GM12878 (cell line): ENCODE measurements around the gene ARVCF. TPM values are rescaled to one million over a fixed set of nuclear protein-coding genes. Genes with fewer than 3 reads are reported as not detected.

ENCODE experiments used
- ATAC-seq: fragments of 200-7000 bp; cut with Tn5 transposase; 3 replicates; pipeline ENCODE4 v1.9.1; 2020; ENCODE audit warnings: mild to moderate bottlenecking, moderate library complexity
- BruUV-seq: library from RNA; stranded (reverse); fragments of 400-500 nt; replicated peaks from 2 replicates; lab custom pipeline; 2021; lab: Mats Ljungman, UMichigan
- CTCF ChIA-PET: fragments of 300-600 bp; sonication (Branson Sonifier 250); formaldehyde crosslinking; extraction: SDS; loops from one replicate; lab custom pipeline; 2021; ENCODE audit warnings: inconsistent platforms; lab: Yijun Ruan, JAX
- POLR2A ChIA-PET: fragments of 350-600 bp; formaldehyde crosslinking; extraction: SDS; loops from one replicate; lab custom pipeline; 2021; ENCODE audit warnings: inconsistent platforms; lab: Charles Lee
- RAD21 ChIA-PET: fragments of 300-600 bp; sonication (Branson Sonifier 250); formaldehyde crosslinking; loops from one replicate; lab custom pipeline; 2023; ENCODE audit warnings: antibody characterized with exemption; ENCODE audit not compliant: unreplicated experiment; lab: Charles Lee
- SMC1A ChIA-PET: fragments of 300-600 bp; sonication (Branson Sonifier 250); formaldehyde crosslinking; loops from one replicate; lab custom pipeline; 2023; ENCODE audit not compliant: unreplicated experiment, uncharacterized antibody; lab: Charles Lee
- DNase-seq: peaks from one replicate; pipeline ENCODE4 v3.0.0-alpha.2; 2011; ENCODE audit warnings: low read depth, low spot score
- FAIRE-seq: peaks from 3 replicates; lab custom pipeline; 2011; peaks lifted over from hg19 to GRCh38; lab: Jason Lieb, UNC
- H2AFZ ChIP-seq: 2 replicates; pipeline ENCODE4 v1.6.0; 2011; ENCODE audit warnings: low read depth, low read length, control low read depth; ENCODE audit not compliant: control insufficient read depth
- H3K27ac ChIP-seq: 2 replicates; pipeline ENCODE4 v1.5.1; 2011; ENCODE audit warnings: control low read depth; ENCODE audit not compliant: control insufficient read depth, insufficient read depth
- H3K27me3 ChIP-seq, 2 experiments: replicated peaks in 1 of 2; 2 replicates each; pipeline versions ENCODE4 v1.6.0 to v1.6.1; 2011; ENCODE audit warnings: low read length in 1 of 2; ENCODE audit not compliant: control insufficient read depth in 2 of 2, insufficient read depth in 2 of 2
- H3K36me3 ChIP-seq, 2 experiments: 2 replicates each; pipeline ENCODE4 v1.5.1; 2011; ENCODE audit warnings: low read length in 1 of 2; ENCODE audit not compliant: control insufficient read depth in 2 of 2, insufficient read depth in 2 of 2
- H3K4me1 ChIP-seq: 2 replicates; pipeline ENCODE4 v1.6.1; 2011; ENCODE audit warnings: mild to moderate bottlenecking, low read length, moderate library complexity, mixed read lengths; ENCODE audit not compliant: control insufficient read depth, insufficient read depth
- H3K4me2 ChIP-seq: 2 replicates; pipeline ENCODE4 v1.6.0; 2011; ENCODE audit warnings: control low read depth; ENCODE audit not compliant: control insufficient read depth, insufficient read depth
- H3K4me3 ChIP-seq: fragments of 200-600 bp; sonication (generic); 2 replicates; pipeline ENCODE4 v1.5.1; 2016
- H3K79me2 ChIP-seq: 2 replicates; pipeline ENCODE4 v1.6.0; 2011; ENCODE audit warnings: low read length; ENCODE audit not compliant: control insufficient read depth, insufficient read depth
- H3K9ac ChIP-seq: 2 replicates; pipeline ENCODE4 v1.8.0; 2011; ENCODE audit warnings: low read length, control low read depth, mixed read lengths; ENCODE audit not compliant: control insufficient read depth, insufficient read depth
- H3K9me3 ChIP-seq: replicated peaks from 3 replicates; pipeline ENCODE4 v1.5.1; 2011; ENCODE audit warnings: mild to moderate bottlenecking, low read length; ENCODE audit not compliant: control insufficient read depth, insufficient read depth
- H4K20me1 ChIP-seq: 2 replicates; pipeline ENCODE4 v1.6.0; 2011; ENCODE audit not compliant: control insufficient read depth, insufficient read depth
- BHLHE40 ChIP-seq, 2 experiments: fragments of 450-650 bp in 1 of 2; IDR thresholded peaks; 2 replicates each; pipeline ENCODE4 v1.6.1; 2011 to 2017; ENCODE audit warnings: low read depth in 2 of 2, borderline replicate concordance in 1 of 2, improper control_type of control experiment in 1 of 2, low read length in 1 of 2, mild to moderate bottlenecking in 1 of 2
- CBX3 ChIP-seq: fragments of 200-600 bp; sonication (generic); IDR thresholded peaks from 2 replicates; pipeline ENCODE4 v1.6.1; 2016; ENCODE audit warnings: low read depth, borderline replicate concordance
- ESRRA ChIP-seq: IDR thresholded peaks from 2 replicates; pipeline ENCODE4 v1.6.1; 2012; ENCODE audit warnings: mild to moderate bottlenecking, low read length, improper control_type of control experiment
- IKZF2 ChIP-seq, 2 experiments: fragments of 450-650 bp; IDR thresholded peaks; 2 replicates each; pipeline ENCODE4 v1.6.1; 2017; ENCODE audit warnings: mild to moderate bottlenecking in 2 of 2, moderate library complexity in 2 of 2
- NRF1 ChIP-seq: conservative IDR thresholded peaks from 2 replicates; pipeline ENCODE4 v1.6.1; 2011; ENCODE audit warnings: mild to moderate bottlenecking, low read depth, low read length, improper control_type of control experiment
- RELA ChIP-seq: fragments of 450-650 bp; IDR thresholded peaks from 2 replicates; pipeline ENCODE4 v1.8.0; 2014; ENCODE audit warnings: borderline replicate concordance; ENCODE audit not compliant: partially characterized antibody
- RUNX3 ChIP-seq: IDR thresholded peaks from 2 replicates; pipeline ENCODE4 v1.6.1; 2012; ENCODE audit warnings: low read length, inconsistent platforms
- SMARCA5 ChIP-seq: fragments of 450-650 bp; IDR thresholded peaks from 2 replicates; pipeline ENCODE4 v1.6.1; 2017; ENCODE audit warnings: mild to moderate bottlenecking
- SUZ12 ChIP-seq: fragments of 200-600 bp; sonication (generic); IDR thresholded peaks from one replicate; pipeline ENCODE4 v1.6.1; 2018; ENCODE audit warnings: antibody characterized with exemption, mild to moderate bottlenecking; ENCODE audit not compliant: unreplicated experiment
- TCF12 ChIP-seq: IDR thresholded peaks from 2 replicates; pipeline ENCODE4 v1.6.1; 2011; ENCODE audit warnings: low read depth, mild to moderate bottlenecking, low read length
- WRNIP1 ChIP-seq: IDR thresholded peaks from 2 replicates; pipeline ENCODE4 v1.6.1; 2011; ENCODE audit warnings: low read depth, low read length, improper control_type of control experiment, borderline replicate concordance
- YY1 ChIP-seq: IDR thresholded peaks from 2 replicates; pipeline ENCODE4 v1.6.1; 2011; ENCODE audit warnings: low read depth, mild to moderate bottlenecking, low read length
- ZBTB4 ChIP-seq: fragments of 450-650 bp; formaldehyde crosslinking; IDR thresholded peaks from 2 replicates; pipeline ENCODE4 v1.4.0; 2022; ENCODE audit warnings: mild to moderate bottlenecking, moderate library complexity
- WGBS: methylation state at CpG from one replicate; pipeline ENCODE4 v1.1.6; 2016; ENCODE audit warnings: low lambda C conversion rate; ENCODE audit not compliant: insufficient replicate concordance, insufficient coverage; ENCODE audit errors: missing lambda C conversion rate; 5-methylcytosine and 5-hydroxymethylcytosine counted together
- in situ Hi-C: fragments of 300-500 bp; cut with MboI; formaldehyde crosslinking; loops from 9 replicates; pipeline ENCODE4 v1.14.3; 2018; ENCODE audit warnings: mixed read lengths
- intact Hi-C: fragments of 100-400 bp; cut with micrococcal nuclease; formaldehyde crosslinking; loops from one replicate; pipeline ENCODE4 v1.14.2; 2022; ENCODE audit not compliant: unreplicated experiment
- polyA plus RNA-seq, 11 experiments: library from polyadenylated mRNA; depleted of rRNA in 4 of 11; unstranded in 6 of 11; stranded (reverse) in 5 of 11; fragments of >200 nt; fragmentation: Nextera tagmentation in 4 of 11; fragmentation: Illumina TruSeq in 1 of 11; extraction: Ambion mirVana in 4 of 11; extraction: Trizol in 1 of 11; gene quantifications; 1 replicate in 1 of 11; 2 replicates in 10 of 11; pipeline versions ENCODE4 v1.2.1 to v1.2.3, GENCODE V29; 2011 to 2016; ENCODE audit warnings: inconsistent platforms in 2 of 11, missing spikeins in 2 of 11, low read depth in 1 of 11
- total RNA-seq, 4 experiments: library from RNA; depleted of rRNA in 3 of 4; stranded (reverse); fragments of >200 nt in 3 of 4; fragmentation: Illumina TruSeq in 1 of 4; extraction: Trizol in 1 of 4; gene quantifications; 2 replicates each; pipeline versions ENCODE4 v1.2.1 to v1.2.3, GENCODE V29; 2013 to 2021
- TF ChIP-seq, protein P1 (sequence below): IDR thresholded peaks from 2 replicates; pipeline ENCODE4 v1.6.1; 2011; ENCODE audit warnings: borderline replicate concordance, low read depth, mild to moderate bottlenecking, moderate library complexity, low read length; ENCODE audit not compliant: insufficient read depth, poor library complexity, severe bottlenecking

ARVCF gene
- total and polyA plus RNA-seq, 10 of the 15 experiments (the other 5 are each of a cell fraction or from before 2014, with no cell fraction given): 0.13 to 1.9 (median 1.0) TPM; not detected in 2

DNA sequence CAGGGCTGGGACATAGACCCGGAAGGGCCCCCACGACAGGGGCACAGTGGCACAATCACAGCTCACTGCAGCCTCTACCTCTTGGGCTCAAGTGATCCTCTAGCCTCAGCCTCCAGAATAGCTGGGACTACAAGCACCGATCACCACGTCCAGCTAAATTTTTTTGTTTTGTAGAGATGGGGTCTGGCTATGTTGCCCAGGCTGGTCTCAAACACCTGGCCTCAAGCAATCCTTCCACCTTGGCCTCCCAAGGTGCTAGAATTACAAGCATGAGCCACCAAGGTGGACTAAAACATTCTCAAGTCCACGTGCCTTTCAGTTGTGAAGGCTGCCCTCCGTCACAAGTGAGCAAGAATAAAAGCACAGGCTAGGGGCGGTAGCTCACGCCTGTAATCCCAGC, 85.1 kb downstream of the ARVCF start:
- POLR2A ChIA-PET: no interaction called here
- FAIRE-seq: no peak
- Histone ChIP-seq H3K4me2 (no peak overlapping the region), H3K27me3 (no peaks in the 10 kb centered on the region), H3K36me3 (no peaks in the 10 kb centered on the region), H3K4me3 (no peak overlapping the region), H3K9ac (no peak overlapping the region), H3K27ac (no peak overlapping the region), H3K4me1 (no peaks in the 10 kb centered on the region), H3K9me3 (no peaks in the 10 kb centered on the region; the same call in 2 of the 3 replicates), H4K20me1 (no peaks in the 10 kb centered on the region), H2AFZ (no peak overlapping the region), H3K79me2 (no peaks in the 10 kb centered on the region)
- no peak for ATAC-seq
- intact Hi-C loops (no loop called here), in situ Hi-C loops (no loop called here)
- RAD21 ChIA-PET: interaction anchor here (0.7 kb wide), 1 partner anchor 39 kb away, joined by 3 read pairs; no protein-coding TSS in a partner anchor
- no TSS peak for BruUV-seq
- SMC1A ChIA-PET: interaction anchor here (0.9 kb wide), 1 partner anchor 21 kb away, joined by 3 read pairs; no protein-coding TSS in a partner anchor
- 94% methylated on average over 8 of the region's 8 CpGs for WGBS
- DNase-seq: no peak
- no peak for TF ChIP-seq SUZ12
- no peak for TF ChIP-seq YY1
- no peak for TF ChIP-seq NRF1
- no peak for TF ChIP-seq SMARCA5
- TF ChIP-seq ESRRA: no peak
- no peak for TF ChIP-seq BHLHE40 (IDR thresholded peaks at IDR 0.05; ENCODE audit: borderline replicate concordance in 1 of 2, low read depth in 2 of 2, low read length in 1 of 2)
- TF ChIP-seq RELA: no peak
- no peak for TF ChIP-seq CBX3
- TF ChIP-seq TCF12: no peak
- no peak for TF ChIP-seq WRNIP1
- TF ChIP-seq RUNX3: no peak
- TF ChIP-seq, protein P1, sequence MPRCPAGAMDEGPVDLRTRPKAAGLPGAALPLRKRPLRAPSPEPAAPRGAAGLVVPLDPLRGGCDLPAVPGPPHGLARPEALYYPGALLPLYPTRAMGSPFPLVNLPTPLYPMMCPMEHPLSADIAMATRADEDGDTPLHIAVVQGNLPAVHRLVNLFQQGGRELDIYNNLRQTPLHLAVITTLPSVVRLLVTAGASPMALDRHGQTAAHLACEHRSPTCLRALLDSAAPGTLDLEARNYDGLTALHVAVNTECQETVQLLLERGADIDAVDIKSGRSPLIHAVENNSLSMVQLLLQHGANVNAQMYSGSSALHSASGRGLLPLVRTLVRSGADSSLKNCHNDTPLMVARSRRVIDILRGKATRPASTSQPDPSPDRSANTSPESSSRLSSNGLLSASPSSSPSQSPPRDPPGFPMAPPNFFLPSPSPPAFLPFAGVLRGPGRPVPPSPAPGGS: no peak
- TF ChIP-seq ZBTB4: no peak
- no peak for TF ChIP-seq IKZF2 (IDR thresholded peaks at IDR 0.05)
- CTCF ChIA-PET: no interaction called here
